GDM1 (cell line): ENCODE results near the gene BEX5.
"Not testable (repeated sequence)": the region's sequence is repeated elsewhere in the genome, so short reads cannot be mapped to it uniquely, and the experiment has no call there.

Experiments used
- DNase-seq: peaks from one replicate; lab custom pipeline; 2025; lab: John Stamatoyannopoulos, UW

The BEX5 gene

GRCh38 chrX:102155806-102156179, at the start of gene BEX5:
BEX5 (minus strand) TSS chrX:102155977; CDS start chrX:102154265, 1,712 bp downstream.
- no peak for DNase-seq

DNA sequence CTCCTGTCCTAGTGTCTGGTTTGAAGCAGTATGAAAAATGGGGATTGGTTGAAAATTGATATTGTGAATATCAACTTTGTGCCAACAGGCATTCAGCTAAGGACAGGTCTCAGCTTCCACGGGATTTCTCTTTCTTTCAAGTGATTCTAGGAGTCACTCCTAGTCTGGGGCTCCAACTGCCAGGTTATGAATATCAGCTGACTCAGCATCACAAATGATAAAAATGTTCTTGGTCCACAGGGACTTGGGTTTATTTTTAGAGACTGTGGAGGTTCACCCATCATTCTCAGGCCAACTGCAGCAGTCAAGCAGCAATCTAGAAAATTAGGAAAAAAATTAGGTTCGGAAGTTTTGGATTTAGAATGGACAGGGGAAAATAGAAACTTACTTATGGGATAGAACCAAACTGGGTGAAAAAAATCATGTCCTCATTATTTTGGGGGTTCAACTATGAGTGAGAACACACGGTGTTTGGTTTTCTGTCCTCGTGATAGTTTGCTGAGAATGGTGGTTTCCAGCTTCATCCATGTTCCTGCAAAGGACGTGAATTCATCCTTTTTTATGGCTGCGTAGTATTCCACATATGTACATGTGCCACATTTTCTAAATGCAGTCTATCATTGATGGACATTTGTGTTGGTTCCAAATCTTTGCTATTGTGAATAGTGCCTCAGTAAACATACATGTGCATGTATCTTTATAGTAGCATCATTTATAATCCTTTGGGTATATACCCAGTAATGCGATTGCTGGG, 30.4 kb upstream of the BEX5 start:
- DNase-seq = no peak

DNA sequence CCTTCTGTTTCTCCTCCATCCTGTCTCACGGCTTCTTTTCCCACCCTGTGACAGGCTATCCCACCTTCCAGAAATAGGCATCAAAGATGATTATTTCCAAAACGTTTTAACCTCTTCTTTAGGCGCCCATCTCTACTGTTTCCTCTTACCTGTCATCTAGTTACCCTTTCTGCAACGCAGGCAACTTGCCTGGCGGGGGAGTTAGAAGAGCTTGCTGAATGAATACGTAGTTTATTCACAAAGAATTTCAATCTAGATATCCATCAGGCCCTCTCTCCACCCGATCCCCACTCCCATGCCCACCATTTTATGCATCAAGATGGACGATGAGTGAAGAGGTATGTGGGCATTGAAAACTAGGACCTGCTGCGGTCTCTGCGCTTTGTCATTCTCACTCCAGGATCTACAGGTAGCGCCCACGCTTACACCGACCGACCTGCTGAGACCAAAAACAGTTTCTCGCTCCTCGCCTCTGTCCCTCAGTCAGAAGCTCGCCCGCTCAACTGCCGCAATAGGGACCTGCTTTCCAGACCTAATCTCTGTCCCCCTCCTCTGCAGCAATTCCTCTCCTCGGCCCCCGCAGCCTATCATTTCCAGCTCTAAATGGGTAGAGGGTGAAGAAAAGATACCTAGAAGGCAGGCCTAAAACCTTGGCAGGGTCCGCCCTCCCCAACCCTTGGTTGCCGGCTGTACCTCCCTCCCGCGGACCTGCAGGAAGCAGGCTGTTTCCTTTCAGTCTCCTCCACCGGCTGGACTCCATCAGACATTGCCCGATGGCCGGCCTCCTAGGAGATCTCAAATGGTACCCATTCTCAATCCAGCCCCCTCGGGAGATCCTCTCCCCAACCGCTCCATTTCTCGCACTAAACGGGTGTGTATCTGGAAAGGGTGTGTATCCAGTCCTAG, 624 bp downstream of the BEX5 start:
- DNase-seq = no peak

DNA sequence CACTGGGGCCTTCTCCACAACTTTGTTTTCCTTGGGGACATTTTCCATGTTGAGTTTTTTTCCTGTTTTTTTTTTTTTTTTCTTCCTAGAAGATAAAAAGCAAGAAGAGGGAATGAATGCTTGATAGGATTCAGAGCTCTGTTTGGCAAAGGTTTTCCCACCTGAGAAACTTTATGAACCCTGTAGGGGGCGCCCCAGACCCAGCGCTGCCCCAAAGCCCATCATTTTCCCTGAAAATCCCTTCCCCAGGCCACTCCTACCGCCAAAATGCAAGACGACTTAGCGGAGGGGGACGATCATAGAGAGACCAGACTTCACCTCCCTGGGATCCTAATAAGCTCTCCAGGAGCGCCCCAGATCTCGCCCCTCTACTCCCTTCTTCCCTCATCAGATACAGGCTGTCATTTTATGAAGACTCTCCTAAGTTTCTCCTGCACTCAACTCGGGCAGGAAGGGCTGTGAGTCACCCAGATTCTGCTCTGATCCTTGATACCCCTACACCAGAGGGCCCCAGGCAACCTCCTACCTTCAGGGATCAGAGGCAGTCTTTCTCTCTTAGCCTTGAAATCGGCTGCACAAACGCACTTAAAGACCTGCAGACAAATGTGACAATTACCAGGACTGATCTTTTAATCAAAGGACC, 1.4 kb downstream of the BEX5 start:
- DNase-seq = no peak

DNA sequence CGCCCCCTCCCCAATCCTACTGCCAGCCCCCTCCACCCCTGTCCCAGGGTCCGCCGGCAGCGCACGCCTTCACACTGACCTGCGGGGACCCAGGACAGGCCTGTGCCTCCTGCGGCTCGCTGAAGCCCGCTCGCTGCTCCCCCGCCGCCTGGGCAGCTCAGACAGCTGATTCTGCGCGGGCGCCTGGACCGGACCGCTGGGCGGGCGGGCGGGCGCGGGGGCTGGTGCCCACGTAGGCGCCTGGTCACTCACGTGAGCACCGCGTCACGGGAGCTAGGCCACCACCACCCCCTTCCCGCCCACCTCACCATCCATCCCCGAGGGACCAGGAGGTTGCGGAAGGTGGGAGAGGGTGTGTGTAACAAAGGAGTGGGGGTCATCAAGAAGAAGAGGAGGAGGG, 13.5 kb downstream of the BEX5 start, which contains the start of gene TCEAL6:
TSS of gene TCEAL6 (minus strand) at position 208 of the 400 bp plus-strand sequence.
- DNase-seq = not testable (repeated sequence)

GRCh38 chrX:102141631-102142030, 14.1 kb downstream of the BEX5 start:
- DNase-seq = not testable (repeated sequence)

DNA sequence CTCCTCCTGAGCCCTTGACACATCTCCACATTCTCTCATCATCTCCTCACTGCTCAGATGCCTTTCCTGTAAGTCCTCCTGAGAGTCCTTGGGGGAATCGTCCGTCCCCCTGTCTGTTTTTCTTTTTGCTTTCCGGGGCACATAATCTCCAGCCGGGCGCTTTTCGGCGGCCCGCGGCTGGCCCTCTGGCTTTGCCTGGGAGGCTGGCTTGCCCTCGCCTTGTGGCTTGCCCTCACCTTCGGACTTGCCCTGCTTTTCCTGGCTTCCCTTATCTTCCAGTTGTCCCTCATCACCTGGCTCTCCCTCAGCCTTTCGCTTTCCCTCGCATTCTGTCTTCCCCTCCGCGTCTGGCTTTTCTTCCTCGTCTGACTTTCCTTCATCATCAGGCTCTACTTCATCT, 14.9 kb downstream of the BEX5 start:
- DNase-seq = not testable (repeated sequence)

- no peak for DNase-seq
Observed at GRCh38 chrX:102138064-102138463, 17.7 kb downstream of the BEX5 start.

- no peak for DNase-seq
Observed at GRCh38 chrX:102129473-102129872, 26.3 kb downstream of the BEX5 start.

GRCh38 chrX:102126863-102127262, 28.9 kb downstream of the BEX5 start:
- no peak for DNase-seq

GRCh38 chrX:102126080-102126818, 29.5 kb downstream of the BEX5 start:
- not testable (repeated sequence) for DNase-seq

DNA sequence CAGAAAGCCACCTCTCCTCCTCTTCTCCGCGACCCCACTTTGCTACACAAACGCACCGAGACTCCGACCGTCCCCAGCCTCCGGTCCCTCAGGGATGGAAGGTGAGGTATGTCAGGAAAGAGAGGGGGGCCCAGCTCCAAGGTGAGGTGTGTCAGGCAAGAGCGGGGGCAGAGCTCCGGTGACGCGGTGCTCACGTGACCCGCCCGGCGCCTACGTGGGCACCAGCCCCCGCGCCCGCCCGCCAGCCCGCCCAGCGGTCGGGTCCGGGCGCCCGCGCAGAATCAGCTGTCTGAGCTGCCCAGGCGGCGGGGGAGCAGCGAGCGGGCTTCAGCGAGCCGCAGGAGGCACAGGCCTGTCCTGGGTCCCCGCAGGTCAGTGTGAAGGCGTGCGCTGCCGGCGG, 30.3 kb downstream of the BEX5 start, which contains the start of gene TCEAL2:
TSS of gene TCEAL2 (plus strand) at position 244 of the 400 bp plus-strand sequence. CDS start 1,152 bp downstream, outside the sequence.
- DNase-seq = not testable (repeated sequence)

DNA sequence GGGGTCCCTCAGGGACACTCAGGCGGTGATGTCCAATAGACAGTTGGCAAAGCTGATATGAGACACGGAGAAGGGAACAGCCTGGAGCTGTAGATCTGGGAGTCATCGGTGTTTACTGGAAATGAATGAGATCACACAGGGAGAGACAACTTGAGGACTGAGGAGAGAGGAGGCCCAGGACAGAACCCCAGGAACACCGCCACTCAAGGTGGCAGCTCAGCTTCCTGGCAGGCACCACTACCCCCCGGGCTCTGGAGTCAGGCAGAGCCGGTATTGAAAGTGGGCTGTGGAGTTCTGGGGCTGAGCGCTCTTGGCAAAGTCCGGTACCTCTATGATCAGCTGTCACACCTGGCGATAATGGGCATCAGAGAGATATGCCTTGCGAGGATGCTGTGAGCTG, 30.8 kb downstream of the BEX5 start:
- not testable (repeated sequence) for DNase-seq

GRCh38 chrX:102115748-102116147, 40.0 kb downstream of the BEX5 start:
- DNase-seq = no peak

- no peak for DNase-seq
Observed at GRCh38 chrX:102113367-102113766, 42.4 kb downstream of the BEX5 start.
